Islet precursor cell (in vitro differentiated cells): ENCODE data around the gene PHLDA1.

Source experiments
- DNase-seq: peaks from one replicate; pipeline ENCODE4 v3.0.0-alpha.2; 2018

Gene PHLDA1

DNA sequence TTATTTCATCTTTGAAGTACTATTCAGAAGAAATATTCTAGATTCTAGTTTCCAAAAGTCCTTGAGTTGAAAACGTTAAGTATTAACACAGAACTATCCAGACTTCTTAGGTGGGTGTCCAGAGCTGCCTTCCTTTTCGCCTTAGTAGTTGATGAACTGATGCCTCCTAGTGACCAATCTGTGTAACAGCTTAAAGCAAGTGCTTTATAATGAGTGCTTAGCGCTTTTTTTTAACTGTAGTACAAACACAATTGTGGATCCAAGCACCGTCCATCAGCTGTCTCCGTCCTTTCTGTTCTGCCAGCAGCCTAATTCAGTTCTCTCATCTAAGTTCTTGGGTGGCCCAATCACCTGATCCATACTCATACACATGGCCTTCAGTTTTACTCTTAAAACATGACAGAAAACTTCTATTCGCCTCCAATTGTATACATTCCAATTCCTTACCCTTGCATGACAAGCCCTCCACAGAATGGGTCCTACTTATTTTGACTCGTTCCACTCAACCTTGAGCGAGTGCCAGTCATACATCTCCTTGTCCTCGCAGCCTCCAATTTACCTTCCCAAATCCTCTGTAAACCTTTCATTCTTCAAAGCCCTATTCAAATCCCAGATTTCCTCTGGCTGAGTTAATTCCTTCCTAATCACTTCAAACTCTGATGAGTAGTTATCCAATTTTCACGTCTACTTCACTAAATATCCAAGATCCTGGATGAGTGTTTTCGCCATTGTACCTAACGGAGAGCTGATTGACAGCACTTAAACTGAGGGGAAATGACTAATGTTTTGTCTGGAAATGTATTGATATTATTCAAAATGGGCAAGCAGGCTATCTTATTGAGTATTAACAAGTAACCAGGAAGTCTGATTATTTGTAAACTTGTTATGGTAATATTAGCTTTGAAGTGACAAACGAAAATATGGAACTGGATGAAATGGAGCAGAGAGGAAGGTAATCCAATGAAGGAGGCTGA lies 5.8 kb upstream of the PHLDA1 start:
- peak; percentile 70 for DNase-seq

DNA sequence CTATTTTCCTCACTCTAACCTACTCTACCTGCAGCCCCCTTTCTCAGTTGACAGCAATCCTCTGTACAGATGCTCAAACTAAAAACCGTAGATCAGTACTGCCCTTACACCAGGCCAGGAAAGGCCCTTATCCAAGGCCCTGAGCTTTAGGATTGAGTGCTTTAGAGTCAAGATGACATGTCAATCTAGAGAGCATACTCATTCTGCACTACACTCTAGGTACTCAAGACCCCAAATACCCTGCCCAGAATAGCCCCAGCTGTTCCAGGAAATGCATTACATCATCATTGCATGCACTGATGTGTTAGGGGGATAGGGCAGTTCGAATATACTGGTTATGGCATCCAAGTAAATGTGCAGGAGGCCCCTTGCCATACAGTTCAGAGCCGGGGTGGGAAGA lies 3.5 kb upstream of the PHLDA1 start:
- DNase-seq, result peak; percentile 54

DNA sequence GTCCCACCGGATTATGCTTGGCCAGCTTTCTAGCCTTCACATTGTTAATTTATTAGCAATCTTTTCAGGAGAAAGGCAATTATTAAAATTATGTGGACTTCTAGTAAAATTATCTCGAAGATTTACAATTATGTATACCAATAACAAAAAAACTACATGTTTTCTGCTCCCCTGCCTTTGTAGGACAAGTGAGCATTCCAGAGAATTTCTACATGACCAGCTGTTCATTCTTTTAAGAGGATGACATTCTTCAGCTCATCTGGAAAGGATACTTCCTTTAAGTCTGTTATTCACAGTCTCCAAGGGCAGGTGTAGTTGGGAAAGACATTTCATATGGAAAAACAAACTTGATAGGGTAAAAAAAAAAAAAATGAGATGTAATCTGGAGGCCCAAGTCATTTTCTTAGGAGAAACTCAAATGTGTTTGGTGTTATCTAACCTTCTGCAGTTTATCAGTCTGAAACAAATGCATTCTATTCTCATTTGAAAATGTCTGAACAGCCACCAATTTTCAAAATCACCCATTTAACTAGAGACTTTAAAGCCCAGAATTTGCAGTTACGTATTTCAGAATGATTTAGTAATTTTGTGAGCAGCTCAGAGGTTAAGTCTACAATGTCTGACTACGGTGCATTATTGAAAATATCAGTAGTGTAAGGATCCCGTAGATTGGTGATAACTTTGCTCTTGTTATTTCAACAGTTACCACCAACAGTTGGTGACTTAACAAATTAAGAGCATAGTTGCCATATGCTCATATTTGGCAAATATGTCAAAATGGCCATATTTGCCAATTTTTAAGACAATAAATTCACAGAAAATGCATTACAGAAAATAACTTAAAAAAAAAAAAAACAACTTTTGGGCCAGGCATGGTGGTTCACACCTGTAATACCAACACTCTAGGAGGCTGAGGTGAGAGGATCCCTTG lies 1.8 kb upstream of the PHLDA1 start:
- DNase-seq, result no peak

DNA sequence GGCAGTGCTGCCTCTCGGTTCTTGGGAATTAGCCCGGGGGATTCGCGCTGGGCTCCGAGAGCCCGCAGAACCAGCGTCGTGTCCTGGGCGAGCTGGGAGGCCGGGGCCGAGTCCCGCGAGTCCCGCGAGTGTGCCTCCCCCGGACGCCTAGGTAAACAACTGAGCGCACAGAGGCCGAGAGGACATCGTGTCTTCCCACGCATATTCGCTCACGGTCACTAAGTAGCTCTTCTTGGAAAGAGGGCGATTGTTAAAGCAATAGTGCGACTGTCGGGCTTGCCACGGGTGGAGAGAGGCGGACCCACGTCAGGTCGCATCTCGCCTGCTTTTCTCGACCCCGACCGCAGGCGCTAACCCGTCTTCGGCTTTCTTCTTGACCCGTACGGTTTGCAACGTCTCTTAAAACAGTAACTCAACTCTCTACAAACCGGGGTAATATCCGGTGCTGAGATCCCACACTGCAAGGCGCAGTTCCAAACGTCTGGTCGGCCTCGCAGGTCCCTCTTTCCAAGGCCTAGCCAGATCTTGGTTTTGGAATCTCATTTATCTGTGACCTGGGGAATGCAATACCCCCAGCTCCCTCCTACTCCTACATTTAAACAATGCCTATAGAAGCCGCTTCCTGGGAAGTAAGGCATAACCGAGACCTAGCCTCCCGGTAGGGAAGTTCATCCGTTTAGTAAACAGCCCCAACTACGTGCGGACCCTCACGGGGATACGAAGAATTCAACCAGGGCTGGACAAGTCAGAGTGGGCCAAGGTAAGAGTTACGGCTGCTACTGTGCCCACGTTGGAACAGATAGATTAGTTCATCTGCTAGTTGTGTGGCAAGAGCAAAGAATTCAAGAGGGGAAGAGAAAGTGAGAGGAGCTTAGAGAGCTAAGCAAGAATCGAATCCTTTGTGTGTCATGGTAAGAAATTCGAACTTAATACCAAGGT lies 736 bp upstream of the PHLDA1 start:
- peak; percentile 86 for DNase-seq

DNA sequence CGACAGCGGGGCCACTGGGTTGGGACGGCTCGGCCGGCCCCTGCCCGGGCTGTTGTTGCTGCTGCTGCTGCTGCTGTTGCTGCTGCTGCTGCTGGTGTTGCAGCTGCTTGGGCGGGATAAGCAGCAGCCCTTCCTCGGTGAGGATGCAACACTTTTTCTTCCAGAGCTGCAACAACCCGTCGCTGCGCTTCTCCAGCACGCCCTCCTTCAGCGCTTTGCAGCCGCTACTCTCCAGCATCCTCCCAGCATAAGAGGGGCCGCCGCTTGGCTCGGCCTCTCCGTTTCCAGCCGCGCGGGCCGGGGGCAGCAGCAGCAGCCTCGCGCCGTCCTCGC lies 529 bp downstream of the PHLDA1 start:
- DNase-seq, result no peak

DNA sequence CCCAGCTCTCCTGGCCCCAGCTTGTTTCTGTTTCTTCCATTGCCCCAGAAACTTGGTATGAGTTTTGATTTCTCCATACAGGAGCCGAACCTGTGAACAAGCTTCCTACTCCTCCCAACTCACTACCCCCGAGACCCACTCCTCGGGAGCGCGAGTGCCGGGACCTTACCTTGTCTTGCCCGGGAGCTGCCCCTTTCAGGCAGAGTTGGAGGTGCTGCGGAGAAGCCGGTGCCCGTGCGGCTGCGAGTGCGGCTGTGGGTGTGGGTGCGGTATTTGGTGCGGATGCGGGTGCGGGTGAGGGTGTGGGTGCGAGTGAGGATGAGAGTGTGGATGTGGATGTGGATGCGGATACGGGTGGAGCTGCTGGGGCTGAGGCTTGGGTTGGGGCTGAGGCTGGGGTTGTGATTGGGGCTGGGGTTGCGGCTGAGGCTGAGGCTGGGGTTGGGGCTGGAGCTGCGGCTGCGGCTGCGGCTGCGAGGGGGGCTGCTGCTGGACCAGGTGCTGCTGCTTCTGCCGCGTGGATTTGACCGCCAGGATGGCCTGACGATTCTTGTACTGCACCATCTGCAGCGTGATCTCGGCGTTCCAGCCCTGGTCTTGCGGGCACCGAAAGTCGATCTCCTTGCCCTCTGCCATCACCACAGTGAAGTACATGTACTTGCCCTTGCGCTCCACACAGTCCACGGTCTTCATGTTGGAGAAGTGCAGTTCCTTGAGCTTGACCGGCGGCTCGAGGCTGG lies 1.1 kb downstream of the PHLDA1 start:
- peak; percentile 78 for DNase-seq

DNA sequence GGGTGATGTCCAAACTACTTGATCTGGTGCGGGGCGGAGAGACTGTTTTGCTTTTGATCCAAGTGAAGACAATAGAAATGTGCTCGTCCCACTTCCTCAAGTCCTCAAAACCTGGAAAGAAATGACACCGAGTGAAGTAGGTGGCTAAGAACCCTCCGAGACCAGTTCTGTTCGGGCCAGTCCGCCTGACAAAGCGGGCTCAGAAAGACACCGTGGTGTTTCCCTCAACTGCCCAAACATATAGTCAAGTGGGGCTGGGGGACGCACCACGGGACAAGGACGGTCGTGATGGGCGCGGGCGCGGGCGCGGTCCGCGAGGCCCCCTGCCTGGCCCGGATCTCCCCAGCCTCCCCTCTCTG lies 1.6 kb downstream of the PHLDA1 start:
- DNase-seq, result peak; percentile 65

DNA sequence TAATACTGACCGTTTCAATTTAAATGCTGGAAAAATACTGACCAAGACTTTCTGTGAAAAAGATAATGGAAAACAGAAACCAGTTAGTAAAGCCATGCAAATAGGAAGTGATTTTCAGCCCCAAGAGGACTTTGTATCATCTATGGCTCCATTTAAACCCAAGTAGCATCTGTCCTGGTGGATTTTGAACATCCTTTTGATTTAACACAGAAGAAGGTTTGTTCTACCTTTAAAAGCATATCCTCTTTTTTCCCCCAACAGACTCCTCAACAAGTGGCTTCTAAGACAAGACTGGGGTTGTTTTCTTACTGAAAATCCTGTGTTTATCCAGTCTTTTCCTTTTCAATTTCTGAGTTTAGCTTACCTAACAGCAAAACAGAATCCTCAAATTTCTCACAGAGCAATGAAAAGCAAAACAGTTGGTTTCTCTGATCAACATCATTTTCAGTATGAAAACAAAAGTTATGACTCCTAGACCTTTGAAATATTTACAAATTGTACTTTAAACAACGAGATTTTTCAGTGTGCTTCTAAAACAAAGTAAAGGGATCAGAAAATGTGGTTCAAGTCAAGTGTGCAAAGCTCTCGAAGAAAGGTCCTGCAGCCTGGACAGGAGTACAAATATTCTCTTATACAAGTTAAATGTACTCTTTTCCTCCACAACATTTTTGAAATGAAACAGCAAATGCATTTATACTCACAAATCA lies 2.9 kb downstream of the PHLDA1 start:
- DNase-seq, result no peak

DNA sequence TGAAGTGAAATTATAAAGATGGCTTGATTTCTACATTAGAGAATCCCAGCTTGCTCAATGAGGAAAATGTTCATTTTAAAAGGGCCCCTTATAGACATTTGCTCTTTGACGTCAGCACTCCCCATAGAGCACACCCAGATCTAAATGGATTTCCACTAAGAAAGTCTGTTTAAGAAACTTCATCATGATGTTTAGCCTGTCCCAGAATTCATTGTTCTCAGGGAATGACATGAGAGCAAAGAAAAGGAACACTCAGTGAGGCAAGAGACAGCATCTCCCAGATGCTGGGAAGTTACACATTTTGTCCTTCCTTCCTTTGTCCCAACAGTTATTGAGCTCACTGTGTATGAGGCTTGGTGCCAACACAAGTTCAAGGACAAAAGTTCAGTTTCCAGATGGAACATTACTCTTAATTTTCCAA lies 4.9 kb downstream of the PHLDA1 start:
- DNase-seq, result no peak

DNA sequence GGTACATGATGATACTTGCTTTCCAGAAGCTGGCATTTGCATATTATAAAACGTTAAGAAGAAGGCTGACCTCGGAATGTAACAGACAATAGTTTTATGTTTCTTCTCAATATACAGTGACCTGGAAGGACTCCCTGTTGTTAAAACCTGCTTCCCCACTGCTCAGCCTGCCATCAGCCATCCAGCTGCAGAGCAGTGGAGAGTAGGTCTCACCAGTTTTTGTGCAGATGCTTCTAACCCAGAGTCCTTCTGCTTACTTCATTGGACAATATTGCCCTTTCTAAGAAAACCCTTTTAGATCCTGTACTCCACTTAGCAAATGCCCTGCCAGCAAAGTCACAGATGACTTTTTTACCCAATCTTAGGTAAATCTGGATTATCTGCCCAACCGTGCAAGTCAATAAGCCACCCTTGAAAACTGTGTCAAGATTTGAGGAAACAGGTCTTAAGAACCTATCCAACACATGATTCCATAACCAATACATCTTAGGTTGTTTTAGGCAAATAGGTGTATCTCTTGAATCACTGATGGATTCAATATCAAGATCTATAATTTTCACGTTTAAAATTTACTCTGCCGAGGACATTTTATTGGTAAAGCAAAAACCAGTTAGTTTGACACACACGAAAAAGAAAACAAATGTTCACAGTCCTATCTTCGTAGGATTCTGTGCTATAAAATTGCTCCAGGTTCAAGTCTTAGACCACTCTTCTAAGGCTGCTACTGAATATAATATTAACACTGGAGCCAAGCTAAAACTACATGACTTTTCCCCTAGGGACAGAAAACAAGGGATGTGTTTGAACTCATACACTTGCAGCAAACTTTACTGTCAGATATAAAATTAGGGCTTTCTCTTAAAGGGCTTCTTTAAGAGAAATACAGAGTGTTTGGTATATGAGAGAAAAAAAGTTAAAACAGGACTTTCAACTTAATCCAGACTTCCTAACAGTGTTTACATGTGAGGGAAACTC lies 5.7 kb downstream of the PHLDA1 start:
- DNase-seq, result peak; percentile 66

DNA sequence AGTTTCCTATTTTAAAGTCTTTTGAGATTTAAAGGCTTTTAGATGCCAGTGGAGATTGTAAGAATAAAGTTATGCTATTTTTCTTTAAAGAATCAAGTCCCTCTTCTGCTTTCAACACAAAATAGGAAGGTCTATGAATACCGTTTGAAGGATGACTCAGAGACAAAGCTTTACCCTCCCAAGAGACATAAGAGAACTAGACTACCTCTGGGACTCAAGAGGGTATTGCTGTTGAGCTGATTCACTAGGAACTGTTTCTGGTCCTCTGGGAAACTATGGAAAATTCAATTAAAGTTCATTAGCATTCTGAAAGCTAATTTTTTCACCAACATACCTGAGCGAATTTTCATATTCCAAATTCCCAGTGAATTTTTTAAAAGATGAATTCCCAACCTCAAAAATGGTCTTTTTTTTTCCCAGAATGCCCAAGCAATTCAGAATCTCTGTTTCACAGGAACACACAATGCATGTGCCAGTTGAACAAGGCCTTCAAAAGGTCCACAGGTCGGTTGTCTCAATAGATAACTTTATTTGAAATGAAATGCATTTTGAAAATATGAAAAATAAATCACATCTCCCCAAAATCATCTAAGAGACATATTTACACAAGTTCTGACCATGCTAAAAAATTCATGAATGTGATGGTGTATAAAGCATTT lies 6.5 kb downstream of the PHLDA1 start:
- no peak for DNase-seq

DNA sequence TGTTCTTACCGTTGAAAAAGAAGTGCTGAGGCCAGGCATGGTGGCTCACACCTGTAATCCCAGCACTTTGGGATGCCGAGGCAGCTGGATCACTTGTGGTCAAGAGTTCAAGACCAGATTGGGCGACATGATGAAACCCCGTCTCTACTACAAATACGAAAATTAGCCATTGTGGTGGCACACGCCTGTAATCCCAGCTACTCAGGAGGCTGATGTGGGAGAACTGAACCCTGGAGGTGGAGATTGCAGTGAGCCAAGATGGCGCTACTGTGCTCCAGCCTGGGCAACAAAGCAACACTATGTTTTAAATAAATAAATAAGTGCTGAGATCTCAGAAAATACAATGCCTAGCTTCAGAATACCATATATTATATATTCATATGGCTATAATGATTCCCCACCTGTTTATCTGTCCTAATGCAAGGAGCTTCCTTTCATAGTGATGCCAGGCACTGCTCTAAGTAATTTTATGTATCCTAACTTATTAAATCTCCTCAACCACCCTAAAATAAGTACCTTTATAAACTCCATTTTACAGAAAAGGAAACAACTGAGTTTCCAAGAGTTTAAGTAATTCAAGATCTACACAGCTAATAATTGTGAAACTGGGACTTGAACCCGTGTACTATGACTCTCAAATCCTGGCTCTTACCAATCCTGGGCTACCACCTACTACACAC lies 7.3 kb downstream of the PHLDA1 start:
- no peak for DNase-seq

DNA sequence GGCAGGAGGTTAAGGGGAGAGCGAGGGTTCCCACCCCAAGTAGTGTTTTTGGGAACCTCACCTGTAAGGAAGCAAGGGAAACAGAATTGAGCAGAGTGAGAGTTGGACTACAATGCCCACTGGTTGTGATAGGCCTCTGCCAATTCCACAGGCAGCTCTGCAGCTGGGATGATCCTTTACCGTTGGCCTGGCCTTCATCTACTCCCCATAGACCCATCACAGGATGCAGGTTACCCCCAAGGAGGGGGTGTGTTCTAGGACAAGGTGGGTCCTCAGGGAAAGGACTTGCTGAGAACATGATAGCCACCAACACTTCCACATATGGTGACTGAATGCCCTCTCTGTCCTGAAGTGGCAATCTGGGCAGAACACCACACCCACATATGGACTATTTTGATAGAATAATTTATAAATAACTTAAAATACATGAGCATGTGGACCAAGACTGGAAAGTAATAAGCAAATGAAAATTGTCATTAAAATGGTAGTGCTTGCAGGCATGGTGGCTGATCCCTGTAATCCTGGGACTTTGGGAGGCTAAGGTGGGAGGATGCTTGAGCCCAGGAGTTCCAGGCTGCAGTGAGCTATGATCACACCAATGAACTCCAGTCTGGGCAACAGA lies 8.4 kb downstream of the PHLDA1 start:
- no peak for DNase-seq

DNA sequence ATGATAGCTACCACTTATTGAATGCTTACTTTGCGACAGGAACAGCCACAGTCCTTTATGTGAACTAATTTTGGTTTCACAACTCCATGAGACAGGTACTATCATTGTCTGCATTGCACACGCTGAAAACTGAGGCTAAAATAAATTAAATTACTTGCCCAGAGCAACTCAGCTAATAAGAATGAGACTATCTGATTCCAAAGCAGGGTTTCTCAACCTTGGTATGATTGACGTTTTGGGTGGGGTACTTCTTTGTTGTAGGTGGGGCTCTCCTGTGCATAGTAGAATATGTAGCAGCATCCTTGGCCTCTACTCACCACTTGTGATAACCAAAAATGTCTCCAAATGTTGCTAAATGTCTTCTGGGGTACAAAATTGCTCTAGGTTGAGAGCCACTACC lies 9.1 kb downstream of the PHLDA1 start:
- DNase-seq, result no peak

DNA sequence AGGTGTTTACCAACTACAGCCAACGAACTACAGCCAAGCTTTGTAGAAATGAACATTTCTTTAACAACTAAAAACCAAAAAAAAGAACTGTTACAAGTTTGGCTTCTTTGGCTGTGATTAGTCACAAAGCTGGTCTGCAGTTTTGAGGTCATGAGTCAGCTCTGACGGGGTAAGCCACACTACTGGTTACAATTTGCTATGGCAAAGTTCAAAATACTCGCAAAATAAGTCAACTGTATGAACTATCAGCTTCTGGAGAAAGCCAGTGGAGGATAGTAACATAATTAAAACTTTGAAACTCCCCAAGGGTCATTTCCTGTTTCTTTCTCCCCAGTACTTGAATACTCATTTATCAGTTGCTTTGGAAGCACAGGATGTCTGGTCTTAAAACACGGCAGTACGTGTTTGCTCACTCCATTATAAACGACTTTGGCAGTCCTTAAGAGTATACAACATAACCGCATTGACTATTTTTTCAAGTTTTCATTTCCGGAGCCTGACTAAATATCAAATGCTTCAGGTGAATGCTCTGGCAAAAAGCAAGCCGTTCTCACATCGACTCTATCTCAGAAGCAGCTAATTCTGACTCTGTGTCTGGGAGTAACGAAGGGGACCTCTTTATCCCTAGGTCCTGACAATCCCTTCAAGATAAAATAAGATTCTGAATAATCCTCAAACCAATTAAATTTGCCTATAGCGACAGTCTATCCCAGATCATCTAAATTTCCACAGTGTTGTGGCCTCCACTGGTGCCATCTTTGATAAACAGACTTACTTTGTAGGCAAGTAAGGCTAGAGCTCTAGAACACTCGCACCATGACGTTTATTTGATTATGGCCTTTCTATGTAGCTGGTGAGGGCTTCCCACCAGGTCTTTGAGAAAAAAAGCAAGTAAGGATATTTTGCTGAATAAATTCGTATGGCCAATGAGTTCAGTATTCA lies 10.6 kb downstream of the PHLDA1 start:
- peak; percentile 85 for DNase-seq

DNA sequence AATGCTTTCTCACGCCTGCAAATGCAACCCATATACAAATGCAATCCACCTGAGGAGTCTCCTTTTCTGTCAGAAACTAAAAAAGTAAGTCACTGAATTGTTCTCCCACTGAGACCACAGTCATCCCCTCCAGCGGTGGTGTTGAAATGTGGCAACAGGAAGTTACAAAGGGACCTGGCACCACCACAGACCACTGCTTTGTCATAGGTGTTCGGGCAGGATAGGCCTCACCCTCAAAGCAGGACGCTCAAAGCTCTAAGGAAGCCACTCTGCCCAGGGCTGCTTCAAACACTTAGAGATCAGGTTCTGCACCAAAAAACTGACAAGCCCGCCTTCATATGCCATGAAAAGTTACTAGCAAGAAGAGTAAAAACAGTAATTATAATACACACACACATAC lies 11.3 kb downstream of the PHLDA1 start:
- peak; percentile 94 for DNase-seq

DNA sequence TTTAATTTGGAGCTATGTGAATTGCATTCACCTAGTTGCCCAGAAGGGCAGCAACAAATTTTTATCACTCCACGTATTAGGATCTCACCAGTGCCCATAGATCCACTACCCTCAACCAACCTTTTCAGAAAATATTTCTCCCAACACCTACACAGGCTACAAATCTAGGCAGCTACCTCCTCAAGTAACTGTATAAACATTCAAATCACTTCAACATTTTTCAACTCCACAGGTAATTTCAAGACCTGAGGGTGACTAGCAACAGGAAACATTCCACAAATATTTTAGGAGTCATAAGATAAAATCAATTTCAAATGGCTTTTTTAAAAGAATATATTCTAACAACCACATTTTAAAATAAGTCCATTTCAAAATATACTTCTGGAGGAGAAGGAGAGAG lies 12.9 kb downstream of the PHLDA1 start:
- DNase-seq, result no peak
